ENCODE data around the gene JCHAIN. TPM values are rescaled to one million over a fixed set of nuclear protein-coding genes. Genes with fewer than 3 reads are reported as not detected.

JCHAIN gene
- total and polyA plus RNA-seq, 2 of the 13 experiments (the other 11 are each of a cell fraction or from before 2014, with no cell fraction given) = not detected

DNA sequence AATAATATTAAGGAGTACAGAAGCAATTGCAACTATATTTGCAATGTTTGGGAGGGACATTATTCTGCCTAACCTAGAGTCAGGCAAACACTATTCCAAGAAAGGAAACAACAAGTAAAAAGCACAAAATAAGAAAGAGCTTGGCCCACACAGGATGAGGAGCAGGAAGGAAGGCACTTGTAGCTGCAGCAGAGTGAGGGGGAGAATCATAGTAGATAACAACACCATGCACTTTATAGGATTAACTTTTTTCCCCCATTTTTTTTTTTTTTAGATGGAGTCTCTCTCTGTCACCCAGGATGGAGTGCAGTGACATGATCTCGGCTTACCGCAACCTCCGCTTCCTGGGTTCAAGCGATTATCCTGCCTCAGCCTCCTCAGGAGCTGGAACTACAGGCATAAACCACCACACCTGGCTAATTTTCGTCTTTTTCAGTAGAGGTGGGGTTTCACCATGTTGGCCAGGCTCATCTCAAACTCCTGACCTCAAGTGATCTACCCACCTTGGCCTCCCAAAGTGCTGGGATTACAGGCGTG lies 10.3 kb upstream of the JCHAIN start:
- DNase-seq (ENCODE audit: low spot score) = no peak
- POLR2A ChIA-PET = no interaction called here
- TF ChIP-seq ZFP90 (CRISPR knock-in tag; IDR thresholded peaks at IDR 0.05; ENCODE audit: borderline replicate concordance) (no peak), NR2F2 (IDR thresholded peaks at IDR 0.05; ENCODE audit: borderline replicate concordance, low read depth) (no peak), YEATS2 (CRISPR knock-in tag; IDR thresholded peaks at IDR 0.05; ENCODE audit: borderline replicate concordance) (no peak), SOX13 (IDR thresholded peaks at IDR 0.05) (no peak), SOX13 (CRISPR knock-in tag; conservative IDR thresholded peaks at IDR 0.05 in 1 of 2, IDR thresholded peaks at IDR 0.05 in 1 of 2) (no peak)
- BruUV-seq (replicated peaks) = no TSS peak
- H3K36me3 ChIP-seq (replicated peaks in 1 of 2; ENCODE audit: control insufficient read depth in 1 of 2, insufficient read depth in 2 of 2, low read length in 2 of 2) = no peaks in the 10 kb centered on the region
- no peak overlapping the region for H3K4me2 ChIP-seq (ENCODE audit: low read depth, low read length)
- no peak for FAIRE-seq
- H3K79me2 ChIP-seq (ENCODE audit: insufficient read depth, low read length) = no peaks in the 10 kb centered on the region
- H3K27me3 ChIP-seq (ENCODE audit: control insufficient read depth in 1 of 2, insufficient read depth in 2 of 2, low read length in 2 of 2) = no peaks in the 10 kb centered on the region; a peak in 1 of 5 replicates
- 74% methylated on average over 6 of the region's 6 CpGs for WGBS (ENCODE audit: low lambda C conversion rate)
- no peak overlapping the region for H3K27ac ChIP-seq (ENCODE audit: extremely low read length, insufficient read depth, low read length)
- intact Hi-C loops (cut with micrococcal nuclease; ENCODE audit: unreplicated experiment) = no loop called here
- no peak overlapping the region for H2AFZ ChIP-seq (ENCODE audit: low read length)
- CTCF ChIA-PET (ENCODE audit: low intra/inter-chr PET ratio, low total read pairs) = no interaction called here
- no peak overlapping the region for H3K9ac ChIP-seq (ENCODE audit: insufficient read depth, low read depth, low read length)
- no peaks in the 10 kb centered on the region for H3K4me1 ChIP-seq (ENCODE audit: insufficient read depth, low read length)
- H4K20me1 ChIP-seq (ENCODE audit: insufficient read depth, low read length) = no peaks in the 10 kb centered on the region
- ATAC-seq = no peak
- in situ Hi-C loops (cut with HindIII; ENCODE audit: extremely low pct_ligation_motif_present, low pct_unique_long_range_greater_than_20kb) = no loop called here
- H3K9me3 ChIP-seq (ENCODE audit: low read length) = no peaks in the 10 kb centered on the region
- H3K4me3 ChIP-seq (replicated peaks in 1 of 3; ENCODE audit: insufficient read depth in 1 of 3, low read depth in 2 of 3, low read length in 3 of 3) = no peak overlapping the region

DNA sequence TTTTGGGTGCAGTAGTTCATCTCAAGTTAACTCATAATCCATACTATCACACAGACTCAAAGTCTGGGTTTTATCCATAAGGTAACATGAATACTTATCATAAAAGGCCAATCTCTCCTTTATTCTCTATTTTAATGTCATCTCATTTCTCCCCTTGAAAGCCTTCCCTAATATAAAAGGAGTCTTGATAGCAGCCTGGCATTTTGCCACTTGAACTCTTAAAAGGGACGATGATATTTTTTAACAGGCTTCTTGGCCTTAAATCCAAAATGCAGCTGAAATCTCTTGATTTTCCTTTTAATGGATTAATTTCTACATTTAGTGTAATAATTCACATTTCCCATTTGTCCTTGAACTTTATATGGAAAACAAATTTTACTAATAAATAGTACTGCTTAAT lies 8.4 kb upstream of the JCHAIN start:
- no TSS peak for BruUV-seq (replicated peaks)
- Histone ChIP-seq H2AFZ (ENCODE audit: low read length) (no peak overlapping the region), H3K4me2 (ENCODE audit: low read depth, low read length) (no peak overlapping the region), H3K9me3 (ENCODE audit: low read length) (no peaks in the 10 kb centered on the region), H3K27me3 (ENCODE audit: control insufficient read depth in 1 of 2, insufficient read depth in 2 of 2, low read length in 2 of 2) (no peaks in the 10 kb centered on the region; a peak in 1 of 5 replicates), H4K20me1 (ENCODE audit: insufficient read depth, low read length) (no peaks in the 10 kb centered on the region), H3K79me2 (ENCODE audit: insufficient read depth, low read length) (no peaks in the 10 kb centered on the region), H3K27ac (ENCODE audit: extremely low read length, insufficient read depth, low read length) (no peak overlapping the region), H3K9ac (ENCODE audit: insufficient read depth, low read depth, low read length) (no peak overlapping the region), H3K4me3 (replicated peaks in 1 of 3; ENCODE audit: insufficient read depth in 1 of 3, low read depth in 2 of 3, low read length in 3 of 3) (no peak overlapping the region), H3K4me1 (ENCODE audit: insufficient read depth, low read length) (no peaks in the 10 kb centered on the region), H3K36me3 (replicated peaks in 1 of 2; ENCODE audit: control insufficient read depth in 1 of 2, insufficient read depth in 2 of 2, low read length in 2 of 2) (no peaks in the 10 kb centered on the region)
- FAIRE-seq = no peak
- CTCF ChIA-PET (ENCODE audit: low intra/inter-chr PET ratio, low total read pairs) = no interaction called here
- intact Hi-C loops (cut with micrococcal nuclease; ENCODE audit: unreplicated experiment) = no loop called here
- DNase-seq (ENCODE audit: low spot score) = no peak
- no peak for ATAC-seq
- POLR2A ChIA-PET = no interaction called here
- WGBS (ENCODE audit: low lambda C conversion rate) = 47% methylated on average over 1 of the region's 1 CpG
- in situ Hi-C loops (cut with HindIII; ENCODE audit: extremely low pct_ligation_motif_present, low pct_unique_long_range_greater_than_20kb) = loop anchor here (25.0 kb wide), 2 partner anchors 338 to 1038 kb away; no protein-coding TSS in a partner anchor
- TF ChIP-seq ZNF446 (CRISPR knock-in tag; IDR thresholded peaks at IDR 0.05) (no peak), ZNF883 (CRISPR knock-in tag; IDR thresholded peaks at IDR 0.05; ENCODE audit: not compliant biosample characterization) (no peak), MIXL1 (CRISPR knock-in tag; IDR thresholded peaks at IDR 0.05) (no peak), MZF1 (CRISPR knock-in tag; IDR thresholded peaks at IDR 0.05; ENCODE audit: borderline replicate concordance) (no peak), HOXA3 (CRISPR knock-in tag; IDR thresholded peaks at IDR 0.05) (no peak), ZNF350 (CRISPR knock-in tag; IDR thresholded peaks at IDR 0.05; ENCODE audit: borderline replicate concordance, low read depth) (no peak), CHCHD3 (CRISPR knock-in tag; IDR thresholded peaks at IDR 0.05) (no peak), KDM3A (CRISPR knock-in tag; IDR thresholded peaks at IDR 0.05; ENCODE audit: low read depth) (no peak), PHF20 (CRISPR knock-in tag; IDR thresholded peaks at IDR 0.05) (no peak), ZNF234 (CRISPR knock-in tag; conservative IDR thresholded peaks at IDR 0.05) (no peak)
- TF ChIP-seq, protein P1, sequence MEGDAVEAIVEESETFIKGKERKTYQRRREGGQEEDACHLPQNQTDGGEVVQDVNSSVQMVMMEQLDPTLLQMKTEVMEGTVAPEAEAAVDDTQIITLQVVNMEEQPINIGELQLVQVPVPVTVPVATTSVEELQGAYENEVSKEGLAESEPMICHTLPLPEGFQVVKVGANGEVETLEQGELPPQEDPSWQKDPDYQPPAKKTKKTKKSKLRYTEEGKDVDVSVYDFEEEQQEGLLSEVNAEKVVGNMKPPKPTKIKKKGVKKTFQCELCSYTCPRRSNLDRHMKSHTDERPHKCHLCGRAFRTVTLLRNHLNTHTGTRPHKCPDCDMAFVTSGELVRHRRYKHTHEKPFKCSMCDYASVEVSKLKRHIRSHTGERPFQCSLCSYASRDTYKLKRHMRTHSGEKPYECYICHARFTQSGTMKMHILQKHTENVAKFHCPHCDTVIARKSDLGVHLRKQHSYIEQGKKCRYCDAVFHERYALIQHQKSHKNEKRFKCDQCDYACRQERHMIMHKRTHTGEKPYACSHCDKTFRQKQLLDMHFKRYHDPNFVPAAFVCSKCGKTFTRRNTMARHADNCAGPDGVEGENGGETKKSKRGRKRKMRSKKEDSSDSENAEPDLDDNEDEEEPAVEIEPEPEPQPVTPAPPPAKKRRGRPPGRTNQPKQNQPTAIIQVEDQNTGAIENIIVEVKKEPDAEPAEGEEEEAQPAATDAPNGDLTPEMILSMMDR (CRISPR knock-in tag; IDR thresholded peaks at IDR 0.05) = no peak
- TF ChIP-seq, protein P2, sequence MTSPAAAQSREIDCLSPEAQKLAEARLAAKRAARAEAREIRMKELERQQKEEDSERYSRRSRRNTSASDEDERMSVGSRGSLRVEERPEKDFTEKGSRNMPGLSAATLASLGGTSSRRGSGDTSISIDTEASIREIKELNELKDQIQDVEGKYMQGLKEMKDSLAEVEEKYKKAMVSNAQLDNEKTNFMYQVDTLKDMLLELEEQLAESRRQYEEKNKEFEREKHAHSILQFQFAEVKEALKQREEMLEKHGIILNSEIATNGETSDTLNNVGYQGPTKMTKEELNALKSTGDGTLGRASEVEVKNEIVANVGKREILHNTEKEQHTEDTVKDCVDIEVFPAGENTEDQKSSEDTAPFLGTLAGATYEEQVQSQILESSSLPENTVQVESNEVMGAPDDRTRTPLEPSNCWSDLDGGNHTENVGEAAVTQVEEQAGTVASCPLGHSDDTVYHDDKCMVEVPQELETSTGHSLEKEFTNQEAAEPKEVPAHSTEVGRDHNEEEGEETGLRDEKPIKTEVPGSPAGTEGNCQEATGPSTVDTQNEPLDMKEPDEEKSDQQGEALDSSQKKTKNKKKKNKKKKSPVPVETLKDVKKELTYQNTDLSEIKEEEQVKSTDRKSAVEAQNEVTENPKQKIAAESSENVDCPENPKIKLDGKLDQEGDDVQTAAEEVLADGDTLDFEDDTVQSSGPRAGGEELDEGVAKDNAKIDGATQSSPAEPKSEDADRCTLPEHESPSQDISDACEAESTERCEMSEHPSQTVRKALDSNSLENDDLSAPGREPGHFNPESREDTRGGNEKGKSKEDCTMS (CRISPR knock-in tag; conservative IDR thresholded peaks at IDR 0.05) = no peak
